NT2/D1 (cell line): Measurements from ENCODE around the gene FSHR.

ENCODE experiments used
- DNase-seq: peaks from one replicate; pipeline ENCODE4 v3.0.0-alpha.2; 2011; ENCODE audit warnings: low read depth, low spot score
- H3K27me3 ChIP-seq: 2 replicates; pipeline ENCODE4 v1.6.0; 2011; ENCODE audit warnings: mild to moderate bottlenecking; ENCODE audit not compliant: insufficient read length, insufficient read depth
- H3K36me3 ChIP-seq: 2 replicates; pipeline ENCODE4 v1.6.1; 2011; ENCODE audit warnings: mild to moderate bottlenecking, low read length, mixed read lengths; ENCODE audit not compliant: insufficient read depth, insufficient read length
- H3K4me1 ChIP-seq: 2 replicates; pipeline ENCODE4 v1.5.1; 2011; ENCODE audit not compliant: insufficient read depth, insufficient read length
- H3K4me3 ChIP-seq: 2 replicates; pipeline ENCODE4 v1.5.1; 2011; ENCODE audit warnings: low read depth; ENCODE audit not compliant: insufficient read length
- H3K9ac ChIP-seq: 2 replicates; pipeline ENCODE4 v1.6.0; 2011; ENCODE audit warnings: low read depth; ENCODE audit not compliant: insufficient read length
- H3K9me3 ChIP-seq: 2 replicates; pipeline ENCODE4 v1.5.1; 2011; ENCODE audit warnings: mild to moderate bottlenecking, low read length; ENCODE audit not compliant: insufficient read depth
- SUZ12 ChIP-seq: IDR thresholded peaks from 2 replicates; pipeline ENCODE4 v1.6.1; 2011; ENCODE audit not compliant: insufficient read length, insufficient read depth; ENCODE audit errors: extremely low read depth
- YY1 ChIP-seq: IDR thresholded peaks from 2 replicates; pipeline ENCODE4 v1.6.1; 2011; ENCODE audit not compliant: insufficient read length, insufficient read depth
- ZNF274 ChIP-seq: IDR thresholded peaks from 2 replicates; pipeline ENCODE4 v1.6.1; 2011; ENCODE audit warnings: mild to moderate bottlenecking, low read depth, low read length

FSHR gene

DNA sequence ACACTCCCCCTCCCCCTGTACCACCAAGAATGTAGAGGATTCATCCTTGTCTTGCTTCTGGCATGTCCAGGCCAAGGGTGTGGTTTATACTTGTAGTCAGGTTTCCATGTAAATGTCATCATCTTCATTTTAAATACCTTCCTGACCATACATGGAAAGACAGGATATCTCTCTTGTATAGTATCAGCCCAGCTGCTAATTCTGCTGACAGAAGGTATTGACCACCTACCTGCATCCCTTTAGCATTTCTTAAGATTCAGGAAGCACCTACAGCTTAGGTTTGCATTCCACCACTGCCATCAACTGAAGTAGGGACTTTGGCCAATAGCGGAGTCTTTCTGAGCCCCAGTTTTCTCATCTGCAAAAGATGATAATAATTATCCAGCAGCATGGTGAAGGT lies 22.9 kb upstream of the FSHR start:
- Histone ChIP-seq H3K4me3 (no peak overlapping the region), H3K9ac (no peak overlapping the region), H3K36me3 (no peaks in the 10 kb centered on the region), H3K27me3 (no peaks in the 10 kb centered on the region), H3K9me3 (no peaks in the 10 kb centered on the region), H3K4me1 (no peaks in the 10 kb centered on the region)
- no peak for DNase-seq
- TF ChIP-seq ZNF274 = no peak
- no peak for TF ChIP-seq YY1
- no peak for TF ChIP-seq SUZ12

DNA sequence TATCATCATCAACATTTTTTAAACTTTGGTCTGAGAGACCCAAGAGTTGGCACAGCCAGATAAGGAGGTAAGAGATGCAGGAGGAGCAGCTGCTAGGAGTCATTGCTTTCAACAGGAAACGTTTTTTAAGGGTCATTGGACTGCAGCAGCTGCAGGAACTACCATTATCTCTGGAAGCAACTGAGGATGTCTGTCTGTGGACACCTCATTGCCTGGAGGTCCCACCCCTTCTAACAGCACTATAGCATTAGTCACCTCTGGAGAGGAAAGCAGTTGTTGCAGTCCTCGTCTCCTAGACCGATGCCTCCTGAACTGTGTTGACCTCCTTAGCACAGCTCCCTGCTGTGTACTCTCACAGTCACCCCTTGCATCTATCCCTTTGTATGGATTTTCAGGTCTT lies 21.5 kb upstream of the FSHR start:
- no peaks in the 10 kb centered on the region for H3K4me1 ChIP-seq
- H3K9me3 ChIP-seq = no peaks in the 10 kb centered on the region
- no peaks in the 10 kb centered on the region for H3K27me3 ChIP-seq
- no peak for DNase-seq
- no peak overlapping the region for H3K4me3 ChIP-seq
- TF ChIP-seq SUZ12 (no peak), YY1 (no peak), ZNF274 (no peak)
- no peaks in the 10 kb centered on the region for H3K36me3 ChIP-seq
- no peak overlapping the region for H3K9ac ChIP-seq

DNA sequence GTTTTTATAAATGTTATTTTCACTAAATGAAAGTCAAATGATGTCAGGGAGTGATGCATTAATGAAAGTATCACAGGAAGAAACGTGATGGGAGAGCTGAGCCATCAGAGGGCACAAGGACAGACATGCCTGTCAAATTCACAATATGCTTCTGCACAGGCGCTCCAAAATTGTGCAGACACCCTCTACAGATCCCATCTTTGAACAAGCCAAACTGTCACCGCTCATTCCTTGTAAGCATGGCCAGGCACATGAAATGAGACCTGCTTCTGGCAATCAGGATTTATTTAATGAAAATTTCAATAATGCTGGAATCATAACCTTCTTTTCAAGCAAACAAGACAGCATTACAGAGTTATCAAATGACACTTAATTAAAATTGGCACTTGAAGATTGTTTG lies 20.4 kb upstream of the FSHR start:
- no peak for DNase-seq
- Histone ChIP-seq H3K27me3 (no peaks in the 10 kb centered on the region), H3K4me1 (no peaks in the 10 kb centered on the region), H3K9ac (no peak overlapping the region), H3K9me3 (no peaks in the 10 kb centered on the region), H3K4me3 (no peak overlapping the region), H3K36me3 (no peaks in the 10 kb centered on the region)
- TF ChIP-seq YY1 (no peak), ZNF274 (no peak), SUZ12 (no peak)

DNA sequence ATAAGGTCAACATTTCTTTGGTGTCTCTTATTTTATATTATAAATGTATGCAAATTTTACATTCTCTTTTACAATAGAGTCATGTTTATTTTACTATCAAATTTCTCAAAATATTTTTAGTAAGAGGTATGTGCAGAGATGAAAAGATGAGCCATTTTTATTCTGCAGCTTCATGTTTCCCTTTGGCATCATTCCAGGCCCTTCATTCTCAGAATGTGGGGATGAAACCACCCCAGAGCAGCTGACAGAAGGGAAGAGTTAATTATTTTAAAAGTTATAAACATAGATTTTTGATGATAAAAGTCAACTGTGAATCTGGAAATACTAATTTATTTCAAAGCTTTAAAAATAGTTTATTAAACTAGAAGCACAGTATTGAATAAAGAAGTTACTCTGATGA lies 12.8 kb upstream of the FSHR start:
- no peaks in the 10 kb centered on the region for H3K4me1 ChIP-seq
- no peak overlapping the region for H3K4me3 ChIP-seq
- no peak for TF ChIP-seq ZNF274
- TF ChIP-seq YY1 = no peak
- no peak for TF ChIP-seq SUZ12
- no peaks in the 10 kb centered on the region for H3K9me3 ChIP-seq
- no peak overlapping the region for H3K9ac ChIP-seq
- H3K27me3 ChIP-seq = no peaks in the 10 kb centered on the region
- no peak for DNase-seq
- H3K36me3 ChIP-seq = no peaks in the 10 kb centered on the region

DNA sequence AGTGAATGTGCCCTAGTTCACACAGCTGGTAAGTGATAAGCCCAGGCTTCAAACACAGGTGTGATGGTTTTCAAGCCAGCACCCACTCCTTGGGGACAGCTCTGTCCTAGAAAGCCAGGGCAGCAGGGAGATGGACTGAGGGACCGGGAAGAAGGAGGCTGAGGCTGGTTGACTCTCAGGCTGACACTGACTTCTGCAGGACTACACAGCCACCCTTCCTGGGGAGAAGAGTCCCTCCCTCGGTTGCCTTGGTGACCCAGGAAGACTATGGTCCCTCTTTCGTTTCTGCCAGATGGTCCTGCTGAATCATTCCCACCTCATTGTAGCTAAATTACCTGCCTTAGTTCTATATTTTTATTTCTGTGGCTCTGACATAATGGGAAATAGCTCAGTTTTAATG lies 11.3 kb upstream of the FSHR start:
- H3K9ac ChIP-seq = no peak overlapping the region
- H3K4me1 ChIP-seq = no peaks in the 10 kb centered on the region
- H3K27me3 ChIP-seq = no peaks in the 10 kb centered on the region
- no peaks in the 10 kb centered on the region for H3K9me3 ChIP-seq
- no peak for DNase-seq
- TF ChIP-seq ZNF274 = no peak
- no peak for TF ChIP-seq YY1
- no peak for TF ChIP-seq SUZ12
- no peaks in the 10 kb centered on the region for H3K36me3 ChIP-seq
- no peak overlapping the region for H3K4me3 ChIP-seq

DNA sequence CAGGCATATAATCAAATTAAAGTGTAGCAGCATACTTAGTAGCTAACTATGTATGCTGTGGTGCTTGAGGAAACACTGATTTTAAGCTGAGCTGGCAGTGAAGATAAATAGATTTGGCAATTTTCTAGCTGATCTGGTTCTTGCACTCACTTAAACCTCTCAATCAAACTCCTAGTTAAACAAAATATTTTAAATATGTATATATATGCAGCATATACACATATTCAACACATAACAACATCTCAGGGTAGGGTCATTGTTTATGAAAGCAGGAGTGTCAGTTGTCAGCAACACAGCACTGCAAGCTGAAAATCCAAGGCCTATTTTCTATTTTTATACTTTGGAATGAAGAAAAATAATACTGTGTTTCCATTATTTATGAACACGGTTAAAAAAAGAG lies 10.4 kb upstream of the FSHR start:
- Histone ChIP-seq H3K36me3 (no peaks in the 10 kb centered on the region), H3K27me3 (no peaks in the 10 kb centered on the region), H3K4me1 (no peaks in the 10 kb centered on the region), H3K4me3 (no peak overlapping the region), H3K9me3 (no peaks in the 10 kb centered on the region), H3K9ac (no peak overlapping the region)
- no peak for DNase-seq
- TF ChIP-seq ZNF274 (no peak), SUZ12 (no peak), YY1 (no peak)

DNA sequence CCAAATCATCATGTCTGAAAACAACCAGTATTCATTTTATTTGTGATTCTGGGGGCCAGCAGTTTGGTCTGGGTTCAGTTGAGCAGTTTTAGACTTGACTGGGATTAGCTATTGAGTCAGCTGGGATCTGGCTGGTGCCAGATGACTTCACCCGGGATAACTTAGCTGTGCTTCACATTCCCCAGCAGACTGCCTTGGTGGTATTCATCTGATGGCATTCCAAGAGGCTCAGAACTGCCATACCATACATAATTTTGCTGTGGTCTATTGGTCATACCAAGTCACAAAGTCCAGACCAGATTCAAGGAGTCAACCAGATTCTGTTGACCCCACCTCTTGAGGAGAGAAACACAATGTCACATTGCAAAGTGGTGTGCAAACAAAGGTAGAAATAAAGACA lies 7.8 kb upstream of the FSHR start:
- Histone ChIP-seq H3K4me3 (no peak overlapping the region), H3K36me3 (no peaks in the 10 kb centered on the region), H3K9ac (no peak overlapping the region), H3K27me3 (no peaks in the 10 kb centered on the region), H3K4me1 (no peaks in the 10 kb centered on the region), H3K9me3 (no peaks in the 10 kb centered on the region)
- no peak for DNase-seq
- TF ChIP-seq YY1 (no peak), ZNF274 (no peak), SUZ12 (no peak)

DNA sequence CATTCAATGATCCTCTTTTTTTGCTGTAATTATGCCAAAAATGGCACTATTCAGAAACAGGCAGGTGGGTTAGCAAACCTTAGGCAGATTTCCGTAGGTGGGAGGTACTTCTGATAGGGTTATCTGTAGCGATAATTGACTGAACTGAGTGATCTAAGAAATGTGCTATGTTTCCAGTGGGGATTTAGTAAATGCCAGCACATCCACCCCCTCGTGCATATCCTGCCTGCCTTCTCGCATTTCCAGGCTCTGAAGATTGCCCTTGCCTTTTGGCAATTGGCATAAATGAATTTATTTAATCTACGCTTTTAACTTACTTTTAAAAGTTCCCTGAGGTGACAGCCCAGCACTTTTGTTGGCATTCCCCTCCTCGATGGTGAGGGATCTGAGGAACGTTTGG lies 576 bp upstream of the FSHR start:
- no peaks in the 10 kb centered on the region for H3K36me3 ChIP-seq
- H3K27me3 ChIP-seq = no peaks in the 10 kb centered on the region
- no peaks in the 10 kb centered on the region for H3K4me1 ChIP-seq
- H3K4me3 ChIP-seq = no peak overlapping the region
- no peak overlapping the region for H3K9ac ChIP-seq
- no peaks in the 10 kb centered on the region for H3K9me3 ChIP-seq
- DNase-seq = no peak
- TF ChIP-seq SUZ12 (no peak), ZNF274 (no peak), YY1 (no peak)
